GM12878 (cell line): ENCODE data around the gene NDUFA7. TPM values are rescaled to one million over a fixed set of nuclear protein-coding genes. Genes with fewer than 3 reads are reported as not detected.

Source experiments
- ATAC-seq: fragments of 200-7000 bp; cut with Tn5 transposase; 3 replicates; pipeline ENCODE4 v1.9.1; 2020; ENCODE audit warnings: mild to moderate bottlenecking, moderate library complexity
- BruUV-seq: library from RNA; stranded (reverse); fragments of 400-500 nt; replicated peaks from 2 replicates; lab custom pipeline; 2021; lab: Mats Ljungman, UMichigan
- CTCF ChIA-PET: fragments of 300-600 bp; sonication (Branson Sonifier 250); formaldehyde crosslinking; extraction: SDS; loops from one replicate; lab custom pipeline; 2021; ENCODE audit warnings: inconsistent platforms; lab: Yijun Ruan, JAX
- POLR2A ChIA-PET: fragments of 350-600 bp; formaldehyde crosslinking; extraction: SDS; loops from one replicate; lab custom pipeline; 2021; ENCODE audit warnings: inconsistent platforms; lab: Charles Lee
- RAD21 ChIA-PET: fragments of 300-600 bp; sonication (Branson Sonifier 250); formaldehyde crosslinking; loops from one replicate; lab custom pipeline; 2023; ENCODE audit warnings: antibody characterized with exemption; ENCODE audit not compliant: unreplicated experiment; lab: Charles Lee
- SMC1A ChIA-PET: fragments of 300-600 bp; sonication (Branson Sonifier 250); formaldehyde crosslinking; loops from one replicate; lab custom pipeline; 2023; ENCODE audit not compliant: unreplicated experiment, uncharacterized antibody; lab: Charles Lee
- DNase-seq: peaks from one replicate; pipeline ENCODE4 v3.0.0-alpha.2; 2011; ENCODE audit warnings: low read depth, low spot score
- FAIRE-seq: peaks from 3 replicates; lab custom pipeline; 2011; peaks lifted over from hg19 to GRCh38; lab: Jason Lieb, UNC
- H2AFZ ChIP-seq: 2 replicates; pipeline ENCODE4 v1.6.0; 2011; ENCODE audit warnings: low read depth, low read length, control low read depth; ENCODE audit not compliant: control insufficient read depth
- H3K27ac ChIP-seq: 2 replicates; pipeline ENCODE4 v1.5.1; 2011; ENCODE audit warnings: control low read depth; ENCODE audit not compliant: control insufficient read depth, insufficient read depth
- H3K27me3 ChIP-seq, 2 experiments: replicated peaks in 1 of 2; 2 replicates each; pipeline versions ENCODE4 v1.6.0 to v1.6.1; 2011; ENCODE audit warnings: low read length in 1 of 2; ENCODE audit not compliant: control insufficient read depth in 2 of 2, insufficient read depth in 2 of 2
- H3K36me3 ChIP-seq, 2 experiments: 2 replicates each; pipeline ENCODE4 v1.5.1; 2011; ENCODE audit warnings: low read length in 1 of 2; ENCODE audit not compliant: control insufficient read depth in 2 of 2, insufficient read depth in 2 of 2
- H3K4me1 ChIP-seq: 2 replicates; pipeline ENCODE4 v1.6.1; 2011; ENCODE audit warnings: mild to moderate bottlenecking, low read length, moderate library complexity, mixed read lengths; ENCODE audit not compliant: control insufficient read depth, insufficient read depth
- H3K4me2 ChIP-seq: 2 replicates; pipeline ENCODE4 v1.6.0; 2011; ENCODE audit warnings: control low read depth; ENCODE audit not compliant: control insufficient read depth, insufficient read depth
- H3K4me3 ChIP-seq: fragments of 200-600 bp; sonication (generic); 2 replicates; pipeline ENCODE4 v1.5.1; 2016
- H3K79me2 ChIP-seq: 2 replicates; pipeline ENCODE4 v1.6.0; 2011; ENCODE audit warnings: low read length; ENCODE audit not compliant: control insufficient read depth, insufficient read depth
- H3K9ac ChIP-seq: 2 replicates; pipeline ENCODE4 v1.8.0; 2011; ENCODE audit warnings: low read length, control low read depth, mixed read lengths; ENCODE audit not compliant: control insufficient read depth, insufficient read depth
- H3K9me3 ChIP-seq: replicated peaks from 3 replicates; pipeline ENCODE4 v1.5.1; 2011; ENCODE audit warnings: mild to moderate bottlenecking, low read length; ENCODE audit not compliant: control insufficient read depth, insufficient read depth
- H4K20me1 ChIP-seq: 2 replicates; pipeline ENCODE4 v1.6.0; 2011; ENCODE audit not compliant: control insufficient read depth, insufficient read depth
- CBFB ChIP-seq: IDR thresholded peaks from 2 replicates; pipeline ENCODE4 v1.6.1; 2016; ENCODE audit warnings: antibody characterized with exemption, low read depth
- CHD2 ChIP-seq: IDR thresholded peaks from 2 replicates; pipeline ENCODE4 v1.6.1; 2011; ENCODE audit warnings: low read depth, low read length, improper control_type of control experiment, borderline replicate concordance
- NR2F1 ChIP-seq: fragments of 450-650 bp; conservative IDR thresholded peaks from 2 replicates; pipeline ENCODE4 v1.6.1; 2017; ENCODE audit warnings: mild to moderate bottlenecking
- POLR2A ChIP-seq: IDR thresholded peaks from 2 replicates; pipeline ENCODE4 v1.6.1; 2011; ENCODE audit warnings: low read depth, mild to moderate bottlenecking, low read length
- POLR2AphosphoS2 ChIP-seq: IDR thresholded peaks from 2 replicates; pipeline ENCODE4 v1.6.1; 2011; ENCODE audit warnings: low read depth, mild to moderate bottlenecking, low read length, improper control_type of control experiment, moderate library complexity
- SP1 ChIP-seq: IDR thresholded peaks from one replicate; pipeline ENCODE4 v1.6.1; 2011; ENCODE audit warnings: low read depth, low read length
- TARDBP ChIP-seq: IDR thresholded peaks from 2 replicates; pipeline ENCODE4 v1.6.1; 2016; ENCODE audit warnings: borderline replicate concordance
- TCF7 ChIP-seq: IDR thresholded peaks from 2 replicates; pipeline ENCODE4 v1.6.1; 2014; ENCODE audit warnings: antibody characterized with exemption, borderline replicate concordance
- YY1 ChIP-seq: IDR thresholded peaks from 2 replicates; pipeline ENCODE4 v1.6.1; 2011; ENCODE audit warnings: low read depth, mild to moderate bottlenecking, low read length
- WGBS: methylation state at CpG from one replicate; pipeline ENCODE4 v1.1.6; 2016; ENCODE audit warnings: low lambda C conversion rate; ENCODE audit not compliant: insufficient replicate concordance, insufficient coverage; ENCODE audit errors: missing lambda C conversion rate; 5-methylcytosine and 5-hydroxymethylcytosine counted together
- in situ Hi-C: fragments of 300-500 bp; cut with MboI; formaldehyde crosslinking; loops from 9 replicates; pipeline ENCODE4 v1.14.3; 2018; ENCODE audit warnings: mixed read lengths
- intact Hi-C: fragments of 100-400 bp; cut with micrococcal nuclease; formaldehyde crosslinking; loops from one replicate; pipeline ENCODE4 v1.14.2; 2022; ENCODE audit not compliant: unreplicated experiment
- polyA plus RNA-seq, 11 experiments: library from polyadenylated mRNA; depleted of rRNA in 4 of 11; unstranded in 6 of 11; stranded (reverse) in 5 of 11; fragments of >200 nt; fragmentation: Nextera tagmentation in 4 of 11; fragmentation: Illumina TruSeq in 1 of 11; extraction: Ambion mirVana in 4 of 11; extraction: Trizol in 1 of 11; gene quantifications; 1 replicate in 1 of 11; 2 replicates in 10 of 11; pipeline versions ENCODE4 v1.2.1 to v1.2.3, GENCODE V29; 2011 to 2016; ENCODE audit warnings: inconsistent platforms in 2 of 11, missing spikeins in 2 of 11, low read depth in 1 of 11
- total RNA-seq, 4 experiments: library from RNA; depleted of rRNA in 3 of 4; stranded (reverse); fragments of >200 nt in 3 of 4; fragmentation: Illumina TruSeq in 1 of 4; extraction: Trizol in 1 of 4; gene quantifications; 2 replicates each; pipeline versions ENCODE4 v1.2.1 to v1.2.3, GENCODE V29; 2013 to 2021
- TF ChIP-seq, protein P1 (sequence below): IDR thresholded peaks from 2 replicates; pipeline ENCODE4 v1.6.1; 2012; ENCODE audit warnings: mild to moderate bottlenecking, low read depth, low read length
- TF ChIP-seq, protein P2 (sequence below): fragments of 450-650 bp; IDR thresholded peaks from 2 replicates; pipeline ENCODE4 v1.6.1; 2017; ENCODE audit warnings: mild to moderate bottlenecking, low read depth, inconsistent platforms; ENCODE audit not compliant: poor library complexity, severe bottlenecking

NDUFA7 gene
- total and polyA plus RNA-seq, 10 of the 15 experiments (the other 5 are each of a cell fraction or from before 2014, with no cell fraction given), result 79.0 to 360 (median 174) TPM

DNA sequence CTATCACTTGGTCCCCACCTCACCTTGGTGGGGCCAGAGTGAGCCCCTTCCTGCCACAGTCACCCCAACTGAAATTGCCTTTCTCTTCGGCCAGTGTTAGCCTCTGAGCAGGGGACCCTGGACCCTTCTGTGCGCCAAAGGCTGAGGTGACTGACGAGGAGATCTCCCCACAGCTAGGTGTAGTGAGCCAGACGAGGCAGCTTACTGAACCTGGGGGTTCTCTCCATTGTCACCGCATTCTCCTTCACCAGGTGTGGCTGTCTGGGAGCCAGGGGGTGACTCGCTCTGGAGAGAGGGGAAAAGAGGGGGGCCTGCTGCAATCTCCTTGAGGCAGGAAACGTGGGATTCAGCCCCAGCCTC, 1.4 kb upstream of the NDUFA7 start:
- CTCF ChIA-PET, result interaction anchor here (0.9 to 1.7 kb wide), 5 partner anchors 14 to 170 kb away, joined by 3 to 6 read pairs (median 3); no protein-coding TSS in a partner anchor
- intact Hi-C loops, result loop anchor here (5.0 kb wide), 1 partner anchor 55 kb away; no protein-coding TSS in a partner anchor

DNA sequence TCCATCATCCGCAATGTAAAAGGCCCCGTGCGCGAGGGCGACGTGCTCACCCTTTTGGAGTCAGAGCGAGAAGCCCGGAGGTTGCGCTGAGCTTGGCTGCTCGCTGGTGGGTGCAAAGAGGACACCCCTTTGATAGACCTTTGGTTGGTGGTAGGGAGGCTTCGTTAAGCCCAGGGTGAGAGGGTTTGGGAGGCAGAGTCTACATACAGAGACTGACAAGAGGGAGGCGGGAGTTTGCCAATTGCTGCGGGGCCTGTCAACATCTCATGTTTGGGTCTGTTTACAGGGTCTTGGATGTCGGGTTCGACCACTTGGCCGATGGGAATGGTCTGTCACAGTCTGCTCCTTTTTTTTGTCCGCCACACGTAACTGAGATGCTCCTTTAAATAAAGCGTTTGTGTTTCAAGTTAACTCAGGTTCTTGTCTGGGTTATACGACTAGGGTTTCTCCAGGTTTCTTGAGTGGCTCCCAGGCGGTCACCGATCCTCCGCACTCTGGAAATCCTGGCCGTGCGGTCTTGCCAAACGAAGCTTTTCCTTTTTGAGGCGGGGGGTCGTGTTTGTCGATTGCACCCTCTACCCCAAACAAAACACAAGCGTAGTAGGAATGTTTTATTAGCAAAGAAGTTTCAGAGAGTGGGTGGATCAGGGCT, 937 bp upstream of the NDUFA7 start:
- ChIA-PET POLR2A (interaction anchor here (1.4 kb wide), 1 partner anchor 11 kb away, joined by 3 read pairs; no protein-coding TSS in a partner anchor), RAD21 (interaction anchor here (1.9 kb wide), 1 partner anchor 378 kb away, joined by 4 read pairs; the partner anchor contains the start of gene TIMM44), CTCF (interaction anchor here (0.8 to 1.7 kb wide), 4 partner anchors 16 to 170 kb away, joined by 3 to 6 read pairs (median 4); no protein-coding TSS in a partner anchor), SMC1A (interaction anchor here (1.4 kb wide), 1 partner anchor 52 kb away, joined by 3 read pairs; no protein-coding TSS in a partner anchor)
- H3K27me3 ChIP-seq, result no peaks in the 10 kb centered on the region
- peak overlapping the region; percentile 93 for H3K9ac ChIP-seq
- H4K20me1 ChIP-seq, result no peaks in the 10 kb centered on the region
- in situ Hi-C loops (no loop called here), intact Hi-C loops (loop anchor here (5.0 kb wide), 1 partner anchor 55 kb away; no protein-coding TSS in a partner anchor)
- H2AFZ ChIP-seq, result no peak overlapping the region; the same call in 1 of the 2 replicates
- H3K4me1 ChIP-seq, result peaks cover 21% of the 10 kb centered on the region
- H3K36me3 ChIP-seq, result peaks cover 5 to 10% of the 10 kb centered on the region in 2 experiments
- peak overlapping the region; percentile 98 for H3K4me3 ChIP-seq
- BruUV-seq, result no TSS peak
- FAIRE-seq (no peak), ATAC-seq (peak; percentile 7), DNase-seq (no peak)
- no peaks in the 10 kb centered on the region for H3K9me3 ChIP-seq
- H3K4me2 ChIP-seq, result peak overlapping the region; percentile 97
- peaks cover 36% of the 10 kb centered on the region for H3K79me2 ChIP-seq
- H3K27ac ChIP-seq, result peak overlapping the region; percentile 84
- WGBS, result 2% methylated on average over 30 of the region's 30 CpGs
- TF ChIP-seq, protein P1, sequence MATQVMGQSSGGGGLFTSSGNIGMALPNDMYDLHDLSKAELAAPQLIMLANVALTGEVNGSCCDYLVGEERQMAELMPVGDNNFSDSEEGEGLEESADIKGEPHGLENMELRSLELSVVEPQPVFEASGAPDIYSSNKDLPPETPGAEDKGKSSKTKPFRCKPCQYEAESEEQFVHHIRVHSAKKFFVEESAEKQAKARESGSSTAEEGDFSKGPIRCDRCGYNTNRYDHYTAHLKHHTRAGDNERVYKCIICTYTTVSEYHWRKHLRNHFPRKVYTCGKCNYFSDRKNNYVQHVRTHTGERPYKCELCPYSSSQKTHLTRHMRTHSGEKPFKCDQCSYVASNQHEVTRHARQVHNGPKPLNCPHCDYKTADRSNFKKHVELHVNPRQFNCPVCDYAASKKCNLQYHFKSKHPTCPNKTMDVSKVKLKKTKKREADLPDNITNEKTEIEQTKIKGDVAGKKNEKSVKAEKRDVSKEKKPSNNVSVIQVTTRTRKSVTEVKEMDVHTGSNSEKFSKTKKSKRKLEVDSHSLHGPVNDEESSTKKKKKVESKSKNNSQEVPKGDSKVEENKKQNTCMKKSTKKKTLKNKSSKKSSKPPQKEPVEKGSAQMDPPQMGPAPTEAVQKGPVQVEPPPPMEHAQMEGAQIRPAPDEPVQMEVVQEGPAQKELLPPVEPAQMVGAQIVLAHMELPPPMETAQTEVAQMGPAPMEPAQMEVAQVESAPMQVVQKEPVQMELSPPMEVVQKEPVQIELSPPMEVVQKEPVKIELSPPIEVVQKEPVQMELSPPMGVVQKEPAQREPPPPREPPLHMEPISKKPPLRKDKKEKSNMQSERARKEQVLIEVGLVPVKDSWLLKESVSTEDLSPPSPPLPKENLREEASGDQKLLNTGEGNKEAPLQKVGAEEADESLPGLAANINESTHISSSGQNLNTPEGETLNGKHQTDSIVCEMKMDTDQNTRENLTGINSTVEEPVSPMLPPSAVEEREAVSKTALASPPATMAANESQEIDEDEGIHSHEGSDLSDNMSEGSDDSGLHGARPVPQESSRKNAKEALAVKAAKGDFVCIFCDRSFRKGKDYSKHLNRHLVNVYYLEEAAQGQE, result no peak
- TF ChIP-seq TARDBP (no peak), SP1 (no peak), POLR2AphosphoS2 (no peak), CHD2 (no peak), CBFB (no peak), TCF7 (no peak)
- TF ChIP-seq, protein P2, sequence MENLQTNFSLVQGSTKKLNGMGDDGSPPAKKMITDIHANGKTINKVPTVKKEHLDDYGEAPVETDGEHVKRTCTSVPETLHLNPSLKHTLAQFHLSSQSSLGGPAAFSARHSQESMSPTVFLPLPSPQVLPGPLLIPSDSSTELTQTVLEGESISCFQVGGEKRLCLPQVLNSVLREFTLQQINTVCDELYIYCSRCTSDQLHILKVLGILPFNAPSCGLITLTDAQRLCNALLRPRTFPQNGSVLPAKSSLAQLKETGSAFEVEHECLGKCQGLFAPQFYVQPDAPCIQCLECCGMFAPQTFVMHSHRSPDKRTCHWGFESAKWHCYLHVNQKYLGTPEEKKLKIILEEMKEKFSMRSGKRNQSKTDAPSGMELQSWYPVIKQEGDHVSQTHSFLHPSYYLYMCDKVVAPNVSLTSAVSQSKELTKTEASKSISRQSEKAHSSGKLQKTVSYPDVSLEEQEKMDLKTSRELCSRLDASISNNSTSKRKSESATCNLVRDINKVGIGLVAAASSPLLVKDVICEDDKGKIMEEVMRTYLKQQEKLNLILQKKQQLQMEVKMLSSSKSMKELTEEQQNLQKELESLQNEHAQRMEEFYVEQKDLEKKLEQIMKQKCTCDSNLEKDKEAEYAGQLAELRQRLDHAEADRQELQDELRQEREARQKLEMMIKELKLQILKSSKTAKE, result no peak

More for the DNA sequence above, 1.4 kb upstream of the NDUFA7 start:
- ATAC-seq, result no peak
- Histone ChIP-seq H3K9me3 (no peaks in the 10 kb centered on the region), H3K4me2 (peak overlapping the region; percentile 97), H3K4me3 (peak overlapping the region; percentile 98), H3K9ac (peak overlapping the region; percentile 93), H3K27me3 (no peaks in the 10 kb centered on the region), H3K36me3 (peaks cover 5 to 10% of the 10 kb centered on the region in 2 experiments), H3K79me2 (peaks cover 36% of the 10 kb centered on the region), H2AFZ (no peak overlapping the region), H3K4me1 (peaks cover 21% of the 10 kb centered on the region), H4K20me1 (no peaks in the 10 kb centered on the region), H3K27ac (peak overlapping the region; percentile 84; the same call in 1 of the 2 replicates)
- SMC1A ChIA-PET, result interaction anchor here (1.4 kb wide), 1 partner anchor 52 kb away, joined by 3 read pairs; no protein-coding TSS in a partner anchor
- 28% methylated on average over 7 of the region's 7 CpGs for WGBS
- TF ChIP-seq NR2F1 (no peak), POLR2A (peak; percentile 42; the same call in 1 of the 2 replicates), YY1 (no peak)
- no peak for FAIRE-seq
- in situ Hi-C loops, result no loop called here
- DNase-seq, result no peak
- RAD21 ChIA-PET, result interaction anchor here (1.0 to 1.9 kb wide), 2 partner anchors 164 to 379 kb away, joined by 3 to 4 read pairs; partner anchors contain the start of gene TIMM44
- POLR2A ChIA-PET, result interaction anchor here (0.5 kb wide), 1 partner anchor 69 kb away, joined by 4 read pairs; no protein-coding TSS in a partner anchor
- no TSS peak for BruUV-seq
